ENCODE data around the gene GCLC.

GCLC gene

DNA sequence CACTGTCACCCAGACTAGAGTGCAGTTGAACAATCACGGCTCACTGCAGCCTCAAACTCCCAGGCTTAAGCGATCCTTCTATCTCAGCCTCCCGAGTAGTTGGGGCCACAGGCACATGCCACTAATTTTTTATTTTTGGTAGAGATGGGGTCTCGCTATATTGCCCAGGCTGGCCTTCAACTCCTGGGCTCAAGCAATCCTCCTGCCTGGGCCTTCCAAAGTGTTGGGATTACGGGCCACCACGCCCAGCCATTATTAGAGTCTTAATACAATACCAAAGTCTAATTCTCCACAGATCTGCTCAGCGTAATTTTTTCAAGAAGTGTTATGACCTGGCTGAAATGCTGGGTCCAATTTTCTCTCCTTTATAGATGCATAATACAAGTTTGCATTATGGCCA, 3.0 kb downstream of the GCLC start:
- TF ChIP-seq, protein P1, sequence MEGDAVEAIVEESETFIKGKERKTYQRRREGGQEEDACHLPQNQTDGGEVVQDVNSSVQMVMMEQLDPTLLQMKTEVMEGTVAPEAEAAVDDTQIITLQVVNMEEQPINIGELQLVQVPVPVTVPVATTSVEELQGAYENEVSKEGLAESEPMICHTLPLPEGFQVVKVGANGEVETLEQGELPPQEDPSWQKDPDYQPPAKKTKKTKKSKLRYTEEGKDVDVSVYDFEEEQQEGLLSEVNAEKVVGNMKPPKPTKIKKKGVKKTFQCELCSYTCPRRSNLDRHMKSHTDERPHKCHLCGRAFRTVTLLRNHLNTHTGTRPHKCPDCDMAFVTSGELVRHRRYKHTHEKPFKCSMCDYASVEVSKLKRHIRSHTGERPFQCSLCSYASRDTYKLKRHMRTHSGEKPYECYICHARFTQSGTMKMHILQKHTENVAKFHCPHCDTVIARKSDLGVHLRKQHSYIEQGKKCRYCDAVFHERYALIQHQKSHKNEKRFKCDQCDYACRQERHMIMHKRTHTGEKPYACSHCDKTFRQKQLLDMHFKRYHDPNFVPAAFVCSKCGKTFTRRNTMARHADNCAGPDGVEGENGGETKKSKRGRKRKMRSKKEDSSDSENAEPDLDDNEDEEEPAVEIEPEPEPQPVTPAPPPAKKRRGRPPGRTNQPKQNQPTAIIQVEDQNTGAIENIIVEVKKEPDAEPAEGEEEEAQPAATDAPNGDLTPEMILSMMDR (conservative IDR thresholded peaks at IDR 0.05): no peak
- peak overlapping the region; percentile 87 for H3K27ac ChIP-seq

DNA sequence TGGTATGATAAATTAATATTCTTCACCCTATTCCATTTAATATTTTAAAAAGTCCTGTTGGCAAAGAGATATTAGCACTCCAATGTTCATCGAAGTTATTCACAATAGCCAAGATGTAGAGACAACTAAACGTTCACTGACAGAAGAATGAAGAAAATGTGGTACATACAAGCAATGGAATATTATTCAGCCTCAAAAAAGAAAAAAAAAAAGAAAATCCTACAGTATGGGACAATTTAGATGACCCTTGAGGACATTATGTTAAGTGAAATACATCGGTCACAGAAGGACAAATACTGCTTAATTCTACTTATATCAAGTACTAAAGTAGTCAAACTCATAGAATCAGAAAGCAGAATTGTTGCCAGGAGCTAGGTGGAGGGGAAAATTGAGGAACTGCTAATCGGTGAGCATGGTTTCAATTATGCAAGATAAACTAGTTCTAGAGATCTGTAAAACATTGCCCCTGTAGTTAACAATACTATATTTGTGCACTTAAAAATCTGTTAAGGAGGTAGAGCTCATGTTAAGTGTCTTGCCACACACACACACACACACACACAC, 4.7 kb downstream of the GCLC start:
- TF ChIP-seq, protein P1 (conservative IDR thresholded peaks at IDR 0.05): no peak
- no peak overlapping the region for H3K27ac ChIP-seq

DNA sequence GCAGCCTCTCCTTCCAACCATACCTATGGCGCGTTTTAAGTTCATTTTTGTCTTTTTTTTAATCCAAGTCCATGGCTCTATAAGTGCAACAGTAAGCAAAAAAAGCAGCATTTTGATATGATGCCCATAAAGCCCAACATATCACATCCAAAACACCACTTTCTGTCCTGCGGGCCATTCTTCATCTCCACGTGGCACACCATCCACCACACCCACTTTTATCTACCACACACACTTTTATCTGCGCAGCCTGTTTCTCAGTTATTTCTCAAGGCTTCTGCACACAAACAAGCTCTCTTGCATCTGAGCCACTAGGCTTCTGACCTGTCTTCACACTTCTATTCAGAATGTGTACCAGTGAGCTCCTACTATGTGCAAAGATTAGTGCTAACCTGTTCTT, 5.3 kb downstream of the GCLC start:
- TF ChIP-seq, protein P1 (conservative IDR thresholded peaks at IDR 0.05): no peak
- H3K27ac ChIP-seq: no peak overlapping the region

DNA sequence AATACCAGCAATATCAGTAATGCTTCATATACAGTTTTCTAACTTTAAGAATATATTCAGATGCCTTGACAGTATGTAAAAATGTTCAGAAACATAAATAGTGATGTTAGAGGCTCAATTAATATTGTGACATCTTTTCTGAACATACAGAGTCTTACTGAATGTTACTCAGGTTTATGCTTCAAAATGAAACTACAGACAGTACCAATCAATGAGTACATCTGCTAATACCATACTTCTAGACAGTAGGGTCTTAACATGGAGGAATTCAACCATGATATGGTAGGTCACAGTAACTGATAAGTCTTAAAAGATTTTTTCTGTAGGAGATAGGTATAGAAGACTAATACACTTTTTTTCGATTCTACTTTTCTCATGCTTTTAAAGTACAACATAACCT, 8.3 kb downstream of the GCLC start:
- TF ChIP-seq, protein P1 (conservative IDR thresholded peaks at IDR 0.05): no peak
- H3K27ac ChIP-seq: no peak overlapping the region

DNA sequence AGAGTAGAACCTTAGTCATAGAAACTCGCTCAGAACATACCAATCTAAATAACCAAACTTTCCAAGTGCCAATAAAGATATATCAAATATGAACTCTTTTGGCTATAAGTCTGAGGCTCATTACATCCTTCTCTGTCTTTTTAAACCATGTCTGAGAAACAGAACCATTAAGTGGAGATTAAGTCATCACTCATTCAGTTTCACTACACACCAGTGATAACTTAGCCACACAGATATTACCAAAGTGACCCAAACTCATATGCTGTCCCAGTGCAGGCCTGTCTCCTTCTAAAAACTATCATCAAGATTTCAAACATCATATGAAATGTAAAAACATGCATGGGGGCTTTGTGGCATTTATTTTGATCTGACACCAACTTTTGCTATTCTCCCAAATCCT, 12.0 kb downstream of the GCLC start:
- TF ChIP-seq, protein P1 (conservative IDR thresholded peaks at IDR 0.05): no peak
- H3K27ac ChIP-seq: no peak overlapping the region

DNA sequence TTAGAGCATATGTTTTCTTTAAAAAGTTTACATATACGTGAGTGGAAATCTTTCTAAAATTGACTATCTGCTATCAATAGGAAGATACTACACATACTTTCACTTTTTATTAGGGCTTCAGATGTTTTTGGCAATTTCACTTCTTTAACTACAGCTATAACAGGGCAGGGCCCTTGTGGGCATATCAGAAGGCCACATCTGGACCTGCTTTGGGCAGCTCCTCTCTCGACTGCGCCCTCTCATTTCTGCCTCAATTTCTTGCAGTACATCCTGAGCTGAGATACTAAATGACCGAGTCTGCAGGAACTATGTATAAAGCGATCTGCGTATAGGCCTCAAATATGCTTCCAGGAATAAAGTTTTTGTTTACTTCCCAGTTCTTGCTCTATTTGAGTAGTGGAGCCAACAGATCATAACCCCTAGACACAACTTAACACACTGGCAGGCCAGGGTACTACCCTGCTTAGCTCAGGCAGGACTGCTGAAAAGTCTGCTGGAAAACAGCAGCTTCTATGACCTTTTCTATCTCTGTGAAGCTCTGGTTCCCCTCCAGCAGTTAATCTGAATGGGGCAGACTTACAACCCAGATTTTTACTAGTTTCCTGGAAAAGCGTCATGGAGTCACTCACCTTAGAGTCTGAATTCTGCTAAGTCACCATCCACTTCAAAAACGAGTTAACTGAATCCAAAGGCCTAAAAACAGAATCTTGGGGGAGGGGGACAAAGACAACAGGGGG, 12.7 kb downstream of the GCLC start:
- TF ChIP-seq, protein P1 (conservative IDR thresholded peaks at IDR 0.05): no peak
- no peak overlapping the region for H3K27ac ChIP-seq

DNA sequence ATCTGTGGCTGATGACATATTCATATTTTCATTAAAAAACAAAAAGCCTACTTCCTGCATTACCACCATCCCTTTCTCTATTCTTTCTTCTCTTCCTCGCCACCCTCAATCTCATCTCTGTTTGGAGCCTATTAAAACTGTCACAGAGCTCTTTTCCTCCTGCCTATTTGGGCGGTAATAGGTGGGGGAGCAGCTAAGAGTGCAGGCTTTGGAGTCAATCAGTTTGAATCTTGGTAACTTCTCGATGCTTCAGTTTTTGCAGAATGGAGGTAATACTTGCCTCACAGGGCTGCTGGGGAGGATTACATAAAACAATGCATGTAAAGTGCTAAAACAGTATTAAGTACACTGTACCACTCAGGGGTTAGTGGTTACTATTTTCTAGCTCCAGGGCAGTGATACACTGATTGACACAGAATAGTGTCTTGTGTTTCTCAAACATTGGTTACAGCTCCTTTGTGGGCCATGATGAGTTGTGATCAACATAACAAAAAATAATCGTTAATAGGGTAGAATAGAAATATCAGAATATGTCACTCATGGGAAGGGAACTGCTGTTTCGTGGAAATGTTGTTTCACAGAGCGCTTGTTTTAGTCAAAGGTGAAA, 14.0 kb downstream of the GCLC start:
- no peak overlapping the region for H3K27ac ChIP-seq
- TF ChIP-seq, protein P1 (conservative IDR thresholded peaks at IDR 0.05): no peak
